GM12891 (cell line): ENCODE data around the gene PGS1.

Experiments used
- POLR2A ChIP-seq: IDR thresholded peaks from 2 replicates; pipeline ENCODE4 v1.6.1; 2011; ENCODE audit warnings: low read depth, low read length, control low read depth
- POLR2AphosphoS5 ChIP-seq: IDR thresholded peaks from 2 replicates; pipeline ENCODE4 v1.6.1; 2011; ENCODE audit warnings: low read depth, low read length, control low read depth
- SPI1 ChIP-seq: IDR thresholded peaks from 2 replicates; pipeline ENCODE4 v1.6.1; 2011; ENCODE audit warnings: low read depth, low read length, control low read depth

- TF ChIP-seq POLR2AphosphoS5 = no peak
- no peak for TF ChIP-seq POLR2A
- TF ChIP-seq SPI1 = no peak
Observed at GRCh38 chr17:78421534-78422266, 43.3 kb downstream of the PGS1 start.
